HG03103 (cell line): ENCODE data around the gene CCDC122.
"Not testable (repeated sequence)": the region's sequence is repeated elsewhere in the genome, so short reads cannot be mapped to it uniquely, and the experiment has no call there.

Experiments
- ATAC-seq: cut with Tn5 transposase; IDR thresholded peaks from one replicate; pipeline ENCODE4 v1.9.1; 2021; ENCODE audit warnings: low read depth; ENCODE audit not compliant: unreplicated experiment

The CCDC122 gene

DNA sequence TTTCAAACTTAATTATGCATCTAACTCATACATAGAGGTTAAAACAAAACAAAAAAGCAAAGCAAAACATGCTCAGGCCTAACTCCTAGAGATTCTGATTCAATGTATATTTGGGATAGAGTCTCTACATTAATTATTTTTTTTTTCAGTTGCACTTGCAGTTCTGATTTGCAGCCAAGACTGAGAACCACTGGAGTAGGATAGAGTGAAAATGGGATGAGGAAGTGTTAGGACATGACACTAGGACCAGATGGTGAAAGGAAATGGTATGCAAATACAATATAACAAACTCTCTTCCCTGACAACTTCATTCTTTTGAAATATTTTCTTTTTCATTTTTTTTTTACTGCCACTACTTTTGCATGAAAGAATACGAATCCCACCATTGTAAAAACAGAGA lies 1.8 kb downstream of the CCDC122 start:
- ATAC-seq = no peak

DNA sequence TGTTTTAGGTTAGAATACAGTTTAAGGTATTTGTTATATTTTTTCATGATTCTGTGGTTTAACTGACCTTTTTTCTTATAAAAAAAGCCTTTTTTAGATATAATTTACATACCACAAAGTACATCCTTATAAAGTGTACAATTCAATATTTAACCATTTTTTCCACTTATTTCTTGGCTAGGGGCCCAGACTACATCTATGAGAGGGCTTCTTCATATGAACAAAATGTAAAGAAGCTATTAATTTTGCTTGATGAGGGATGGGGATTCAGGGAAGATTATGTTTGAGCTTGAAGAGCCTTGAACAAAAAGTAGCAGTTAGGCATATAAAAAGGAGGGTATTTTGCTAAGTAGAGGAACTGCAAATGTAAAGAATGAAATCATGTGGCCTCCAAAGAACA lies 2.2 kb downstream of the CCDC122 start:
- ATAC-seq = no peak

DNA sequence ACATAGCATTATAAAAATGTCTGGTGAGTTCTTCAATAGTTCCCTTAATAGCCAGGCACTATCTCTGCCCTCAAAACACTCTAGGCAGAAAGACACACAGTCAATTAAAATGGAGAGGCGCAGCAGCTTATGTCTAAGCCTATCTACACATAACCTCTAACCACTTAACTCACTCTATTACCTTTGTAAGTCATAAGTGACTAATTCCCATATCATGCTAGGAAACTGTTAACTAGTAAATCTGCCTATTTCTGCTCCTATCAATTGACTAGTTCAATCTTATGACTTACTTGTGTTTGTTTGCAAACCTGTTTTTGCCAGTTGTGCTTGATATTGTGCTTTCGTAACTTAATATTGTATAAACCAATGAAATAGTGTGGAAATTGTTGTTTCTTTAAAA lies 3.2 kb downstream of the CCDC122 start:
- ATAC-seq = no peak

GRCh38 chr13:43874504-43875092 lies 4.9 kb downstream of the CCDC122 start:
- ATAC-seq = no peak

- no peak for ATAC-seq
Observed at GRCh38 chr13:43872181-43872580, 7.4 kb downstream of the CCDC122 start.

DNA sequence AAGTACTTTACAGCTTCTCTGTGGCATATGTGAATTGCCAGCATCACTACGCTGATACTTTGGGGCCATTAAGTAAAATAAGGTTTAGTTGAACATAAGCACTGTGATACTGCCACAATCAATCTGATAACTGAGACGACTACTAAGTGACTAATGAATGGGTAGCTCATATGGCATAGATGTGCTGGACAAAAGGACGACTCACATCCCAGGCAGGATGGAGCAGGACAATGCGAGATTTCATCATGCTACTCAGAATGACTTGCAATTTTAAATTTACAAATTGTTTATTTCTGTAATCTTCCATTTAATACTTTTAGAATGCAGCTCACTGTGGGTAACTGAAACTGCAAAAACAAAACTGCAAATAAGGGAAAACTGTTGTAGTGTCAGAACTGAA lies 13.6 kb downstream of the CCDC122 start:
- ATAC-seq = no peak

DNA sequence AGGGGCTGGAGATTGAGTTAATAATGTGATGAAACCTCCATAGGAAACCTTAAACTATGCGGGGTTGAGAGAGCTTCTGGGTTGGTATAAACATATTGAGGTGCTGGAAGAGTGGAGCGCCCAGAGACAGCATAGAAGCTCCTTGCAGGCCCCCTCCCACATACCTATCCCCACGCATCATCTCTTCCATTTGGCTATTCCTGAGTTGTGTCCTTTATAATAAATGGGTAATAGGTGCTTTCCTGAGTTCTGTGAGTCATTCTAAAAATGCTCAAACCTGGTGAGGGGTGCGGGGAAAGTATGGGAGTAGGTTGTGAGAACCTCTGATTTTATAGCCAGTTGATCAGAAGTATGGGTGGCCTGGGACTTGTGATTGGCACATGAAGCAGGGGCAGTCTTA lies 14.6 kb downstream of the CCDC122 start:
- ATAC-seq = no peak

GRCh38 chr13:43861863-43862262 lies 17.7 kb downstream of the CCDC122 start:
- ATAC-seq = no peak

DNA sequence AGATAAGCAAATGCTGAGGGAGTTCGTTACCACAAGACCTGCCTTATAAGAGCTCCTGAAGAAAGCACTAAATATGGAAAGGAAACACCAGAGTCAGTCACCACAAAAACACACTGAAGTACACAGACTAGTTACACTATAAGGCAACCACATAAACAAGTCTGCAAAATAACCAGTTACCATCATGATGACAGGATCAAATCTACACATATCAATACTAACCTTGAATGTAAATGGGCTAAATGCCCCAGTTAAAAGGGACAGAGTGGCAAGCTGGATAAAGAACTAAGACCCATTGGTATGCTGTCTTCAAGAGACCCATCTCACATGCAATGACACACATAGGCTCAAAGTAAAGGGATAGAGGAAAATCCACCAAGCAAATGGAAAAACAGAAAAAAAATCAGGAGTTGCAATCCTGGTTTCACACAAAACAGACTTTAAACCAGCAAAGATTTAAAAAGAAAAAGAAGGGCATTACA lies 26.6 kb downstream of the CCDC122 start:
- ATAC-seq = no peak

DNA sequence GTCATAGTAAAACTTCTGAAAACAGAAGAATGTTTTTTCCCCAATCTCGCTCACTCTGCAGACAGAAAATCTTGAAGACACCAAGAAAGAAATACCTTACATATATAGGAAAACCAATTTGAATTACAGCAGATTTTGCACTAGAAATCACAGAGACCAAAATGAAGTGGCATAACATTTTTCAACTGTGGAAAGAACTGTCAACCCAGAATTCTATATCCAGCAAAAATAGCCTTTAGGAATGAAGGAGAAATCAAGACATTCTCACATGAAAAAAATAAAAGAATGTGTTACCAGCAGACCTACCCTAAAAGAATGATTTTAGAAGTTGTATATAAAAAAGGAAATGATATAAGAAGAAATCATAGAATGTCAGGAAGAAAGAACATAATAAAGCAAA lies 28.7 kb downstream of the CCDC122 start:
- ATAC-seq = no peak

DNA sequence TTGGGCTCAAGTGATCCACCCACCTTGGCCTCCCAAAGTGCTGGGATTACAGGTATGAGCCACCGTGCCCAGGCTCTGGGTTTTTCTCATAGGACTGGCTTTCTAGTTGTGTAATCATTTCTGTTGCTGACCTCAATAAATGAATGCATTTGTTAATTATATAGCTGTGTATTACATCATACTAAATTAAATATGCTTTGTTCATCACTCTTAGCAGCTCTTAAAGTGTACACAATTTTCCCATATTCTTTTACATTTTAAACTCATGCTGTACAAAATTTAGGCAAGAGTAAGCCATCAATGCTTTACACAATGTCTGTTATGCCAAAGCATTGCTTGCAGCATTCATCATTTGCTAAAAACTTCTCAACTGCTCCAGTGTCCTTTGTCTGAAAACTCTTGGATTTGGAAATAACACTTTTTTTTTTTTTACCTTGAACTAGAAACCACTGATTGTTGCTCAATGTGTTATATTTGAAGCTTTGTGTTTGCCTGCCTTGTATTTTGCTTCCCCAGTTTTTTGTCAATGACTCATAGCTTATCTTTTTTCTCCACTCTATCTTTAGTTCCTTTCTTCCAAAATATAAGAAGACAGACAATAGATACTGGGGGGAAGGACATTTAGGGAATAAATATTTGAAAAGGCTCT lies 31.4 kb downstream of the CCDC122 start:
- ATAC-seq = no peak

DNA sequence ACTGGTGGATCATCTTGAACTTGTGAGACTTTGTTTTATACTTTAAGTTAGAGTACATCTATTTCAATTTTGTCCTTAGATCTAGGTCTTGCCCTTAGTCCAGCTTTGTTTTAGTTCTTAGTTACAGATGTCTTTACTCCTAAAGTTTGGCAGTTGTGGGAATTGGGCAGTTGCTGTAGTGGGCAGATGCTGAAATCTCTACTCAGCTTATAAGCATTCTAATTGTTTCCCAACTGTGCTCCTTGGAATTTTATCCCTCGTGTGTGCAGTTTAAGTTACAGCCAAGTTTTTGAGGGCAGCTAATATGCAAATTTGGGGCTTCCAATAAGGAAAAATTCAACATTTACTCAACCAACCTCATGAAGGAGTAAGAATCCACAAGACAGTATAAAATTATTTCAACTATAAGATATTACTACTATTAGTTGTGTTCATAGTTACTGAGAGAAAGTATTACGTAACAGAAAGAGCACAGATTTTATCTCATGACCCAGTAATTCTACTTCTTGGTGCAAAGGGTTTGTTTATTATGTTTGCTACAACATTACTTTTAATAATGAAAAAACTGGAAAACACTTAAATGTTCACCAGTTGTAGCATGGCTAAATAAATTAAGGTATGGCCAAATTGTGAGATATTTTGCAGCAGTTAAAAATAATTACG lies 32.9 kb downstream of the CCDC122 start:
- no peak for ATAC-seq

- ATAC-seq = no peak
Observed at GRCh38 chr13:43838909-43839308, 40.6 kb downstream of the CCDC122 start.

GRCh38 chr13:43835701-43836100 lies 43.8 kb downstream of the CCDC122 start:
- no peak for ATAC-seq

DNA sequence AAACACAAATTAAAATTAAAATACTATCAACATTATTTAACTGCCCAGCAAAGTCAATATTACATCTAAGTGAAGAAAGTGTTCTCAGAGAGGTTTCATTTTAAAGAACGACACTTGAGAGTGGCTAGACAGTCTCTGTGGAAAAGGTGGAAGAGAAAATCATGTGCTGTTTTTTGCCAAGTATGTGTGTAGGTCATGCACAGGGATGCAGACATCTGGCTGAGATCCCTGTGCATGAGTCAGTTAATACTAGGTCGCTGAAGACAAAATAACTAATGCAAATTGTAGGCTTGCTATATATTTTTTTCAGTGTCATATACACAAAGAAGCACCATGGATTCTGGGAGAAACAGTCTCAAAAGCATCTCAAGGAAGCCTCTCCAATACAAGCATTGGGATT lies 48.5 kb downstream of the CCDC122 start:
- no peak for ATAC-seq

- no peak for ATAC-seq
Observed at GRCh38 chr13:43830497-43830881, 49.1 kb downstream of the CCDC122 start.

GRCh38 chr13:43824656-43825055 lies 54.9 kb downstream of the CCDC122 start:
- ATAC-seq = not testable (repeated sequence)

DNA sequence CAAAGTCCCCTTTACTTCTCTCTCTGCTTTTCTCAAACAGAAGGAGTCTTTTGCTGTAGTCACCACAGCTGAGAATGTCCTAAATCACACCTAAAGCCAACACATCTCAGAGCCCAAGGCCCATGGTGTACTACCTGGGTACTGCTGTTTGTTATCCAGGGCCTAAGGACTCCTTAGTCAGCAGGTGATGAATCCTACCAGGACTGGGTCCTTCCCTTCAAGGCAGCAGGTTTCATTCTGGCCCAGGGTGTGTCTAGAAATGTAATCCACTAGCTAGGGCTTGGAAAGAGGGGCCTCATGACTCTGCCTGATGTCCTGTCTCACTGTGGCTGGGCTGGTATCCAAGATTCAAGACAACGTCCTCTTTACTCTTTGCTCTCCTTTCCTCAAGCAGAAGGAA lies 56.6 kb downstream of the CCDC122 start:
- ATAC-seq = no peak

DNA sequence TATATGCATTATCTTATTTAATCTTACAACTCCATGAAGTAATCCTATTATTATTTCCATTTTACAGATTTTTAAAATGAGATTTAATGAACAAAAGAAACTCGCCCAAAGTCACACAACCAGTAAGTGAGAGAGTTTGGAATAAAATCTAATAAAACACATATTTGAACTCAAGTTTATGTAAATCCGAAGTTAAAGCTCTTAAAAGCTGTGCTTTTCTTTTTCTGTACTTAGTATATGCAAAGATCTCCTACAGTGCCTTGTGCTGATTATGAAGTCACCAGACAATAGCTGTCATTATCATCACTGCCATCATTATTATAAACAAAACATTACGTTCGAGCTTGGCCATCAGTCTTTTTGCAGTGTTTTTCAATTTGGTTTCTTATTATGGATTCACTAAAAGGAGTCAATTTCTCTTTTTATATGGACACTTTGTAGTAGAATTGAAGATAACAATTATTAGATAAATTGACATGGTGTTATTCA lies 63.1 kb downstream of the CCDC122 start:
- ATAC-seq = no peak

GRCh38 chr13:43815204-43815603 lies 64.3 kb downstream of the CCDC122 start:
- ATAC-seq = no peak

GRCh38 chr13:43808676-43809075 lies 70.9 kb downstream of the CCDC122 start:
- no peak for ATAC-seq

- no peak for ATAC-seq
Observed at GRCh38 chr13:43805681-43806128, 73.8 kb downstream of the CCDC122 start.
